Measurements from ENCODE around the gene EVI2B. TPM values are rescaled to one million over a fixed set of nuclear protein-coding genes. Genes with fewer than 3 reads are reported as not detected.

EVI2B gene
- polyA plus RNA-seq, 1 donor (not counting 4 experiments of a cell fraction or from before 2014, with no cell fraction given): 0.80 TPM

DNA sequence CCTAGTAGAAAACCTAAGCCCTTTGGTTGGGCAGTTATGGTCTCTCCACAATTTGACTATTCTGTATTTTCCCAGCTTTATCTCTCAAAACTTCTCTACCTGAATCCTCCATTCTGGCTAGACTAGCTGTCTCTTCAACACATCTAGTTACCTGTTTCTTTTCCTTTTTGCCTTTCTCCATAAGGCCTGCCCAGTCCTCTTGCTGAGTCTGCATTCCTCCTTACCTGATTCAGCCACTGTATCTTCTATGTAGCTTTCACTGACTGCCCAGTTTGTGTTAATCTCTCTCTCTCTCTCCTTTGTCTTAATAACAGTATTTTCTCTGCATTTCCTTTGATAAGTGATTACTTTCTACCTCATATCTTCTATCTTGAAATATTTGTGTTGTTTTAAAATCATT is 9.7 kb upstream of the EVI2B start:
- TF ChIP-seq EZH2 (IDR thresholded peaks at IDR 0.05; ENCODE audit: low read length): no peak
- TF ChIP-seq CTCF (optimal IDR thresholded peaks at IDR 0.05 in 1 of 3, IDR thresholded peaks at IDR 0.05 in 1 of 3, conservative IDR thresholded peaks at IDR 0.05 in 1 of 3; ENCODE audit: extremely low read depth in 1 of 3, insufficient read depth in 2 of 3, low read length in 3 of 3): no peak
- H3K4me2 ChIP-seq (ENCODE audit: control insufficient read depth, extremely low read depth, insufficient read depth, low read depth, low read length): no peak overlapping the region
- no peaks in the 10 kb centered on the region for H3K27me3 ChIP-seq (ENCODE audit: control insufficient read depth, extremely low read depth, insufficient read depth, low read length)
- no peaks in the 10 kb centered on the region for H4K20me1 ChIP-seq (ENCODE audit: control insufficient read depth, extremely low read depth, insufficient read depth, low read length)
- H2AFZ ChIP-seq (ENCODE audit: control insufficient read depth, low read length): no peak overlapping the region
- H3K36me3 ChIP-seq (ENCODE audit: control insufficient read depth in 2 of 2, extremely low read depth in 1 of 2, insufficient read depth in 2 of 2, low read length in 2 of 2): peaks cover 0 to 3% of the 10 kb centered on the region in 2 experiments
- no peaks in the 10 kb centered on the region for H3K9me1 ChIP-seq (ENCODE audit: control insufficient read depth, extremely low read depth, insufficient read depth, low read length)
- FAIRE-seq: peak; percentile 9
- no peaks in the 10 kb centered on the region for H3K79me2 ChIP-seq (ENCODE audit: control insufficient read depth, insufficient read depth, low read length)
- H3K4me1 ChIP-seq (ENCODE audit: control insufficient read depth, extremely low read depth, insufficient read depth, low read length): peaks cover 30% of the 10 kb centered on the region
- DNase-seq (ENCODE audit: low read depth, low spot score): no peak
- dilution Hi-C loops (cut with MboI; ENCODE audit: extremely low pct_ligation_motif_present, low sequenced_read_pairs): no loop called here
- no peak overlapping the region for H3K4me3 ChIP-seq (ENCODE audit: control insufficient read depth in 2 of 3, extremely low read depth in 1 of 3, insufficient read depth in 2 of 3, low read depth in 1 of 3, low read length in 3 of 3)
- H3K9me3 ChIP-seq (ENCODE audit: control insufficient read depth, low read depth, low read length): no peaks in the 10 kb centered on the region
- H3K27ac ChIP-seq (ENCODE audit: control insufficient read depth, insufficient read depth, low read length): no peak overlapping the region
- no peak overlapping the region for H3K9ac ChIP-seq (ENCODE audit: control insufficient read depth, extremely low read depth, insufficient read depth, low read length)

DNA sequence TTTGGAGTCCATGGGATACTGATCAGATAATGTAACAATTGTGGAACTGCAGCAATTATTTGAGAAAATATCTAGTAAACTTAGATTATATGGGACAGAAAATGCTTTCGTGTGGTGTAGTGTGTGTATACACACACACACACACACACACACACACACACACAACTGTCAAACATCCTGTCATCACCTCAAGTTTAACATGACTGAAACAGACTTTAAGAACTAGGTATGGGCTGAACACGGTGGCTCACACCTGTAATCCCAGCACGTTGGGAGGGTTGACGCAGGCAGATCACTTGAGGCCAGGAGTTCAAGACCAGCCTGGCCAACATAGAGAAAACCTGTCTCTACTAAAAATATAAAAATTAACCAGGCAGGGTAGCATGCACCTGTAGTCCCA is 8.1 kb upstream of the EVI2B start:
- Histone ChIP-seq H3K4me3 (ENCODE audit: control insufficient read depth in 2 of 3, extremely low read depth in 1 of 3, insufficient read depth in 2 of 3, low read depth in 1 of 3, low read length in 3 of 3) (no peak overlapping the region), H3K9me1 (ENCODE audit: control insufficient read depth, extremely low read depth, insufficient read depth, low read length) (no peaks in the 10 kb centered on the region), H3K79me2 (ENCODE audit: control insufficient read depth, insufficient read depth, low read length) (no peaks in the 10 kb centered on the region), H2AFZ (ENCODE audit: control insufficient read depth, low read length) (no peak overlapping the region), H3K36me3 (ENCODE audit: control insufficient read depth in 2 of 2, extremely low read depth in 1 of 2, insufficient read depth in 2 of 2, low read length in 2 of 2) (no peaks in the 10 kb centered on the region), H3K9ac (ENCODE audit: control insufficient read depth, extremely low read depth, insufficient read depth, low read length) (no peak overlapping the region), H3K27ac (ENCODE audit: control insufficient read depth, insufficient read depth, low read length) (no peak overlapping the region), H3K9me3 (ENCODE audit: control insufficient read depth, low read depth, low read length) (no peaks in the 10 kb centered on the region), H3K4me1 (ENCODE audit: control insufficient read depth, extremely low read depth, insufficient read depth, low read length) (peaks cover 20% of the 10 kb centered on the region), H4K20me1 (ENCODE audit: control insufficient read depth, extremely low read depth, insufficient read depth, low read length) (no peaks in the 10 kb centered on the region), H3K27me3 (ENCODE audit: control insufficient read depth, extremely low read depth, insufficient read depth, low read length) (no peaks in the 10 kb centered on the region), H3K4me2 (ENCODE audit: control insufficient read depth, extremely low read depth, insufficient read depth, low read depth, low read length) (no peak overlapping the region)
- TF ChIP-seq EZH2 (IDR thresholded peaks at IDR 0.05; ENCODE audit: low read length): no peak
- no peak for TF ChIP-seq CTCF (optimal IDR thresholded peaks at IDR 0.05 in 1 of 3, IDR thresholded peaks at IDR 0.05 in 1 of 3, conservative IDR thresholded peaks at IDR 0.05 in 1 of 3; ENCODE audit: extremely low read depth in 1 of 3, insufficient read depth in 2 of 3, low read length in 3 of 3)
- FAIRE-seq: no peak
- dilution Hi-C loops (cut with MboI; ENCODE audit: extremely low pct_ligation_motif_present, low sequenced_read_pairs): no loop called here
- no peak for DNase-seq (ENCODE audit: low read depth, low spot score)
